K562 (cell line): ENCODE measurements around the gene MARCKSL1. TPM values are rescaled to one million over a fixed set of nuclear protein-coding genes. Genes with fewer than 3 reads are reported as not detected.

Experiments
- CCNT2 ChIP-seq: IDR thresholded peaks from 2 replicates; pipeline ENCODE4 v1.6.1; 2011; ENCODE audit warnings: borderline replicate concordance, low read depth, mild to moderate bottlenecking, moderate library complexity, mixed read lengths, low read length; ENCODE audit not compliant: insufficient read length; ENCODE audit errors: extremely low read depth
- FOXJ2 ChIP-seq: fragments of 200-800 bp; sonication (Bioruptor generic); IDR thresholded peaks from 2 replicates; pipeline ENCODE4 v1.6.1; 2016; ENCODE audit warnings: missing genetic modification characterization, missing compliant biosample characterization
- HCFC1 ChIP-seq: IDR thresholded peaks from 2 replicates; pipeline ENCODE4 v1.6.1; 2012; ENCODE audit warnings: low read depth, low read length, improper control_type of control experiment
- KHSRP ChIP-seq: fragments of 450-650 bp; IDR thresholded peaks from 2 replicates; pipeline ENCODE4 v1.6.1; 2017
- MIER1 ChIP-seq: fragments of 450-650 bp; IDR thresholded peaks from 2 replicates; pipeline ENCODE4 v1.6.1; 2016; ENCODE audit warnings: antibody characterized with exemption, mild to moderate bottlenecking, low read depth
- PRMT5 ChIP-seq: sonication (generic); formaldehyde crosslinking; IDR thresholded peaks from 2 replicates; pipeline ENCODE4 v1.5.0; 2020; ENCODE audit warnings: missing genetic modification reagents
- SAFB ChIP-seq: fragments of 200-400 bp; formaldehyde crosslinking; IDR thresholded peaks from 2 replicates; pipeline ENCODE4 v1.6.1; 2017; ENCODE audit warnings: low read depth, low read length, borderline replicate concordance
- SNRNP70 ChIP-seq: fragments of 200-400 bp; formaldehyde crosslinking; optimal IDR thresholded peaks from 2 replicates; pipeline ENCODE3; 2017; ENCODE audit warnings: low read depth, low read length
- STAT6 ChIP-seq: sonication (generic); formaldehyde crosslinking; IDR thresholded peaks from 2 replicates; pipeline ENCODE4 v1.8.1; 2023; ENCODE audit warnings: mild to moderate bottlenecking, missing genetic modification reagents
- TCFL5 ChIP-seq: fragments of 250-450 bp; sonication (Bioruptor Pico); conservative IDR thresholded peaks from 2 replicates; pipeline ENCODE4 v1.6.1; 2021; ENCODE audit warnings: mild to moderate bottlenecking, moderate library complexity, matching md5 sums
- ZNF449 ChIP-seq: fragments of 250-450 bp; sonication (Bioruptor Pico); IDR thresholded peaks from 2 replicates; pipeline ENCODE4 v1.8.0; 2022; ENCODE audit warnings: moderate library complexity, mild to moderate bottlenecking, inconsistent platforms
- ZNF696 ChIP-seq: fragments of 250-450 bp; sonication (Bioruptor Pico); conservative IDR thresholded peaks from 2 replicates; pipeline ENCODE4 v1.4.0; 2020; ENCODE audit warnings: mild to moderate bottlenecking, moderate library complexity
- polyA plus RNA-seq, 8 experiments: library from polyadenylated mRNA; depleted of rRNA in 4 of 8; stranded (reverse) in 5 of 8; unstranded in 3 of 8; fragments of >200 nt; fragmentation: Nextera tagmentation in 2 of 8; fragmentation: Illumina TruSeq in 1 of 8; extraction: Ambion mirVana in 2 of 8; extraction: Trizol in 1 of 8; gene quantifications; 2 replicates each; pipeline versions ENCODE4 v1.2.1 to v1.2.3, GENCODE V29; 2011 to 2014; ENCODE audit warnings: inconsistent platforms in 1 of 8, missing spikeins in 1 of 8
- total RNA-seq, 7 experiments: library from RNA; depleted of rRNA in 6 of 7; stranded (reverse); fragments of >200 nt in 6 of 7; fragmentation: Illumina TruSeq in 2 of 7; extraction: Trizol in 2 of 7; gene quantifications; 2 replicates each; pipeline versions ENCODE4 v1.2.1 to v1.2.3, GENCODE V29; 2011 to 2021; ENCODE audit warnings: low replicate concordance in 1 of 7

Gene MARCKSL1
- total and polyA plus RNA-seq, 9 of the 15 experiments (the other 6 are each of a cell fraction or from before 2014, with no cell fraction given), result 14.7 to 325 (median 155) TPM

GRCh38 chr1:32291708-32292538, 44.1 kb downstream of the MARCKSL1 start, which contains the start of gene HDAC1 (continued):
- TF ChIP-seq CCNT2, result peak; percentile 95
- no peak for TF ChIP-seq SAFB
- TF ChIP-seq FOXJ2 (tag), result no peak
- TF ChIP-seq ZNF696, result no peak
- no peak for TF ChIP-seq STAT6 (CRISPR knock-in tag)
- TF ChIP-seq ZNF449, result 0 out of 2 replicates have a peak, but pooled peaks have one; percentile 43
- TF ChIP-seq MIER1, result no peak
- TF ChIP-seq SNRNP70, result no peak
- TF ChIP-seq HCFC1, result peak; percentile 4
- 0 out of 2 replicates have a peak, but pooled peaks have one; percentile 18 for TF ChIP-seq KHSRP
- no peak for TF ChIP-seq TCFL5
- no peak for TF ChIP-seq PRMT5
